Heart right ventricle (tissue), 16 donors: ENCODE results near the gene SPATA24. TPM values are rescaled to one million over a fixed set of nuclear protein-coding genes. Genes with fewer than 3 reads are reported as not detected.

Experiments used
- ATAC-seq, 8 donors: fragments of 200-7000 bp; cut with Tn5 transposase; one replicate each; pipeline ENCODE4 v1.9.1; 2020; ENCODE audit warnings: mild to moderate bottlenecking in 8 of 8, moderate library complexity in 8 of 8, moderate number of reproducible peaks in 1 of 8
- DNase-seq, 2 donors: peaks; one replicate each; pipeline ENCODE4 v3.0.0-alpha.2; 2020
- H3K27ac ChIP-seq, 10 donors: fragments of 200-600 bp; sonication (generic) in 2 of 10; one replicate each; pipeline versions ENCODE4 v1.5.0 to v1.8.0; 2020 to 2022; ENCODE audit warnings: mild to moderate bottlenecking in 3 of 10
- H3K27me3 ChIP-seq, 7 donors: fragments of 200-600 bp; one replicate each; pipeline ENCODE4 v1.8.0; 2021 to 2022; ENCODE audit warnings: mild to moderate bottlenecking in 2 of 7
- H3K36me3 ChIP-seq, 9 donors: fragments of 200-600 bp; sonication (generic) in 1 of 9; one replicate each; pipeline versions ENCODE4 v1.5.0 to v1.8.0; 2020 to 2022; ENCODE audit warnings: mild to moderate bottlenecking in 2 of 9
- H3K4me1 ChIP-seq, 9 donors: fragments of 200-600 bp; sonication (generic) in 1 of 9; one replicate each; pipeline versions ENCODE4 v1.5.0 to v1.8.0; 2020 to 2022; ENCODE audit warnings: mild to moderate bottlenecking in 4 of 9
- H3K4me3 ChIP-seq, 10 donors: fragments of 200-600 bp; sonication (generic) in 2 of 10; one replicate each; pipeline versions ENCODE4 v1.5.0 to v1.8.0; 2020 to 2022; ENCODE audit warnings: mild to moderate bottlenecking in 7 of 10, moderate library complexity in 2 of 10
- H3K9me3 ChIP-seq, 11 donors: fragments of 200-600 bp in 10 of 11; sonication (generic) in 2 of 11; one replicate each; pipeline versions ENCODE4 v1.5.0 to v1.8.0; 2013 to 2022; ENCODE audit warnings: mild to moderate bottlenecking in 2 of 11, control low read depth in 1 of 11, moderate library complexity in 1 of 11
- CTCF ChIP-seq, 9 donors: fragments of 200-600 bp; sonication (generic) in 2 of 9; IDR thresholded peaks; one replicate each; pipeline versions ENCODE4 v1.5.0 to v1.8.0; 2021 to 2022; ENCODE audit warnings: antibody characterized with exemption in 9 of 9, mild to moderate bottlenecking in 5 of 9, moderate library complexity in 1 of 9
- WGBS, 2 donors: extraction: QIAGEN DNeasy Blood & Tissue Kit; methylation state at CpG; one replicate each; pipeline ENCODE4 v1.1.7; 2013; ENCODE audit warnings: inconsistent platforms in 1 of 2; 5-methylcytosine and 5-hydroxymethylcytosine counted together
- intact Hi-C, 10 donors: fragments of 100-400 bp; cut with DNase I; formaldehyde crosslinking; loops; one replicate each; pipeline versions ENCODE4 v1.11.1 to v1.14.2; 2022
- polyA plus RNA-seq, 2 donors: library from polyadenylated mRNA; stranded (reverse); fragments of 200-250 nt; gene quantifications; one replicate each; pipeline ENCODE4 v1.2.3, GENCODE V29; 2013
- total RNA-seq, 10 donors: library from RNA; stranded (reverse); fragmentation: NEBNext Ultra II Directional in 3 of 10; extraction: Animal tissue kit (Norgen Biotek cat#: 25700) in 3 of 10; gene quantifications; one replicate each; pipeline versions ENCODE4 v1.2.1 to v1.2.4, GENCODE V29; 2021 to 2023
- donor health status: Arrhythmogenic right ventricular cardiomyopathy.
- donor health status: ischemic (EF 13 %, LVEDD 7.1; RV severe dilation, severe dysfunction).
- donor health status: healthy with polysubstance abuse.
- donor health status: DM: no; HTN: yes; CAD: no.
- donor health status: DM: no; HTN: no; CAD: no.
- donor health status: ischemic (EF 25% LVEDD 6.9; RV normal size, moderate dysfunction).
- donor health status: ischemic (EF 25% LVEDD 5.7; RV mildly dilated, moderate dysfunction).
- donor health status: healthy.
- donor health status: DM: yes; HTN: yes; CAD: no.
- donor health status: Ischemic cardiomyopathy.
- donor health status: ischemic (EF 35%, LVEDD 5.7; RV mildly dilated, moderate dysfunction).
- donor health status: nonischemic (EF 11% LVEDD 7.7; RV severe dilation, severe dysfunction).
- donor health status: DM: yes; HTN: yes; CAD: no.
- donor health status: PGD.
- donor health status: ischemic (EF 29% LVEDD 5.4; RV normal size, mild dysfunction).
- donor health status: nonischemic (EF 23%, LVEDD 6.1; RV moderate dilation, normal function).

Gene SPATA24
- total and polyA plus RNA-seq, 12 donors: 11.8 to 37.5 (median 16.5) TPM

GRCh38 chr5:139383275-139383992, 20.5 kb downstream of the SPATA24 start, which contains the start of gene SLC23A1:
TSS of gene SLC23A1 (minus strand) at chr5:139383297. CDS start at chr5:139383253, 44 bp downstream.
- Histone ChIP-seq H3K4me1 (peaks cover 0 to 36% (median 21%) of the 10 kb centered on the region in 9 donors), H3K27ac (peak within 1 kb of the TSS in 3 of 10 donors; percentile 72 to 86 (median 78)), H3K4me3 (no peak within 1 kb of the TSS), H3K36me3 (no peaks in the 10 kb centered on the region), H3K9me3 (no peaks in the 10 kb centered on the region), H3K27me3 (no peaks in the 10 kb centered on the region)
- intact Hi-C loops: no loop called here
- WGBS, 2 donors: 76 to 77% methylated on average over 10 of the region's 10 CpGs
- ATAC-seq: no peak
- no peak for TF ChIP-seq CTCF (IDR thresholded peaks at IDR 0.05)
- no peak for DNase-seq

GRCh38 chr5:139382807-139383206, 21.1 kb downstream of the SPATA24 start:
- Histone ChIP-seq H3K36me3 (peaks cover 0 to 5% (median 0%) of the 10 kb centered on the region in 9 donors), H3K27me3 (no peaks in the 10 kb centered on the region), H3K4me1 (peaks cover 0 to 30% (median 14%) of the 10 kb centered on the region in 9 donors), H3K4me3 (no peak overlapping the region), H3K27ac (no peak overlapping the region), H3K9me3 (no peaks in the 10 kb centered on the region)
- DNase-seq (no peak), ATAC-seq (no peak)
- 57 to 70% methylated on average over 3 of the region's 3 CpGs for WGBS, 2 donors
- no peak for TF ChIP-seq CTCF (IDR thresholded peaks at IDR 0.05)
- intact Hi-C loops: no loop called here

- Histone ChIP-seq H3K9me3 (no peaks in the 10 kb centered on the region), H3K27ac (no peak overlapping the region), H3K4me1 (peaks cover 0 to 26% (median 11%) of the 10 kb centered on the region in 9 donors), H3K27me3 (no peaks in the 10 kb centered on the region), H3K4me3 (no peak overlapping the region), H3K36me3 (peaks cover 0 to 10% (median 0%) of the 10 kb centered on the region in 9 donors)
- no peak for ATAC-seq
- no peak for TF ChIP-seq CTCF (IDR thresholded peaks at IDR 0.05)
- intact Hi-C loops: no loop called here
- 79 to 80% methylated on average over 28 of the region's 28 CpGs for WGBS, 2 donors
- DNase-seq: no peak
Measured at GRCh38 chr5:139381837-139382761, 21.8 kb downstream of the SPATA24 start.
